CD4-positive, alpha-beta memory T cell (primary cell): ENCODE data around the gene CAMTA2. TPM values are rescaled to one million over a fixed set of nuclear protein-coding genes. Genes with fewer than 3 reads are reported as not detected.

Source experiments
- CTCF ChIA-PET: fragments of 350-600 bp; sonication (Branson Sonifier 250); formaldehyde crosslinking; loops from one replicate; lab custom pipeline; 2021; ENCODE audit warnings: inconsistent platforms; ENCODE audit not compliant: partially characterized antibody; lab: Charles Lee
- POLR2A ChIA-PET: fragments of 350-600 bp; sonication (Branson Sonifier 250); formaldehyde crosslinking; loops from one replicate; lab custom pipeline; 2021; ENCODE audit not compliant: partially characterized antibody; lab: Charles Lee
- DNase-seq, 5 donors: peaks; one replicate each; pipeline versions ENCODE4 v3.0.0 to v3.0.0-alpha.2; 2020 to 2022; ENCODE audit warnings: mixed read lengths in 1 of 5
- H3K27ac ChIP-seq: one replicate; pipeline ENCODE4 v1.7.0; 2013; ENCODE audit warnings: low read depth, low read length
- H3K27me3 ChIP-seq: 2 replicates; pipeline ENCODE4 v1.7.0; 2013; ENCODE audit warnings: mild to moderate bottlenecking, low read length, moderate library complexity; ENCODE audit not compliant: insufficient read depth
- H3K36me3 ChIP-seq: 2 replicates; pipeline ENCODE4 v1.7.0; 2013; ENCODE audit warnings: mild to moderate bottlenecking, low read length, moderate library complexity; ENCODE audit not compliant: insufficient read depth
- H3K4me1 ChIP-seq: 2 replicates; pipeline ENCODE4 v1.7.0; 2013; ENCODE audit warnings: mild to moderate bottlenecking, low read length, moderate library complexity; ENCODE audit not compliant: insufficient read depth
- H3K4me3 ChIP-seq, 2 donors: one replicate each; pipeline ENCODE4 v1.7.0; 2013; ENCODE audit warnings: low read length in 2 of 2, mild to moderate bottlenecking in 1 of 2
- H3K9me3 ChIP-seq, 2 donors: one replicate each; pipeline ENCODE4 v1.7.0; 2013; ENCODE audit warnings: low read length in 2 of 2, control low read depth in 1 of 2; ENCODE audit not compliant: control insufficient read depth in 1 of 2
- H3K27ac Mint-ChIP-seq, 7 donors: one replicate each; pipeline ENCODE4 v1.8.0; 2020 to 2021; ENCODE audit warnings: mixed read lengths in 7 of 7, mild to moderate bottlenecking in 6 of 7, inconsistent platforms in 3 of 7, moderate library complexity in 3 of 7
- H3K27me3 Mint-ChIP-seq, 2 donors: one replicate each; pipeline ENCODE4 v1.8.0; 2020 to 2021; ENCODE audit warnings: mixed read lengths in 2 of 2
- H3K36me3 Mint-ChIP-seq, 2 donors: one replicate each; pipeline ENCODE4 v1.8.0; 2020 to 2021; ENCODE audit warnings: mixed read lengths in 2 of 2, inconsistent platforms in 1 of 2, mild to moderate bottlenecking in 1 of 2
- H3K4me1 Mint-ChIP-seq, 4 donors: one replicate each; pipeline ENCODE4 v1.8.0; 2020 to 2021; ENCODE audit warnings: mixed read lengths in 4 of 4, mild to moderate bottlenecking in 1 of 4
- H3K4me3 Mint-ChIP-seq, 8 donors: one replicate each; pipeline ENCODE4 v1.8.0; 2020 to 2021; ENCODE audit warnings: mixed read lengths in 8 of 8, mild to moderate bottlenecking in 7 of 8, moderate library complexity in 6 of 8, inconsistent platforms in 3 of 8
- H3K9me3 Mint-ChIP-seq, 8 donors: one replicate each; pipeline ENCODE4 v1.8.0; 2020 to 2021; ENCODE audit warnings: mixed read lengths in 8 of 8, mild to moderate bottlenecking in 5 of 8, inconsistent platforms in 3 of 8, moderate library complexity in 1 of 8
- intact Hi-C: fragments of 100-400 bp; cut with micrococcal nuclease; formaldehyde crosslinking; loops from one replicate; pipeline ENCODE4 v1.15.1; 2023
- polyA plus RNA-seq, 2 donors: library from polyadenylated mRNA; unstranded; fragments of 300-500 nt; fragmentation: Illumina TruSeq; gene quantifications; one replicate each; pipeline ENCODE4 v1.2.3, GENCODE V29; 2021
- total RNA-seq, 2 experiments: library from RNA; stranded (reverse); gene quantifications; one replicate each; pipeline ENCODE4 v1.2.3, GENCODE V29; 2021

Gene CAMTA2
- total and polyA plus RNA-seq, 4 experiments from 2014 or later = 4.6 to 84.8 (median 44.2) TPM

DNA sequence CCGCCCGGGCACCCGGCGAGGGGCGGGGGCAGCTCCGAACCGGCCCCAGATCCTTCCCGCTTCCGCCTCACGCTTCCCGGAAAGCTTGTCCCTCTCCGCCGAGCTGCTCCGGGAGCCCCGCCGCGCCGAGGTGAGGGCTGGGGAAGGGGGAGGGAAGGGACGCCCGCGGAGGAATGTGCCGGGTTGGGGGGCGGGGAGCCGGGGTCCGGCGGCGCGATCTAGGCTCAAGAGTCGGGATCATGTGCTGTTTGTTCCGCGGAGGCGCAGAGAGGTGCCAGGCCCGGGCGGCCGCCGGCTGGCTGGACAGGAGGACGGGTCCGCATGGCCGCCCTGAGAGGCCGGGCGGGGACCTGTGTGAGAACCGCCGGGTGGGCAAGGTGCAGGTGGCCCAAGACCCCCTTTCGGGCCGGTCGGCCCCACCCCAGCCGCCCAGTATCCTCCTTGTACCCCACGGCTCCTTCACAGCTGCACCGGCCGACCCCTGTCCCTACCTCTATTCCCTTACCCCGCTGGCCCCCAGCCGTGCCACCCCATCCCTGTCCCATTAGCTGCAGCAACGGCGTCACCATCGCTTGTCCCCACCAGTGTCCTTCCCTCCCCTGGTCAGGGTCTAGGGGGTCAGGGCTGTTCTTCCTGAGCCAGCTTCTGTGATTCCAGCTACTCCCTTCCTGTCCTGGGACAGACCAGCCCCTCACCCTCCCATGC lies 10.7 kb upstream of the CAMTA2 start:
- Mint-ChIP-seq H3K4me3 (peak overlapping the region; percentile 77 to 89 (median 82)), H3K27ac (peak overlapping the region in 4 of 7 donors; percentile 72 to 94 (median 79)), H3K27me3 (no peaks in the 10 kb centered on the region), H3K9me3 (no peaks in the 10 kb centered on the region), H3K36me3 (peaks cover 15 to 26% of the 10 kb centered on the region in 2 donors), H3K4me1 (peaks cover 10 to 42% (median 24%) of the 10 kb centered on the region in 4 donors)
- POLR2A ChIA-PET = interaction anchor here (0.9 to 3.3 kb wide), 18 partner anchors 10 to 855 kb away, joined by 3 to 64 read pairs (median 6); partner anchors contain the start of genes CAMTA2, PFN1, RNF167 and SLC25A11
- H3K9me3 ChIP-seq = no peaks in the 10 kb centered on the region
- no peak for DNase-seq
- no peaks in the 10 kb centered on the region for H3K27me3 ChIP-seq
- peaks cover 22% of the 10 kb centered on the region for H3K4me1 ChIP-seq
- CTCF ChIA-PET = interaction anchor here (1.3 to 2.9 kb wide), 3 partner anchors 10 to 64 kb away, joined by 5 to 16 read pairs (median 16); partner anchors contain the start of gene CAMTA2
- intact Hi-C loops = loop anchor here (2.0 to 5.0 kb wide), 2 partner anchors 57 to 286 kb away; partner anchors contain the start of genes ARRB2, RNF167 and SLC25A11
- peak overlapping the region; percentile 79 for H3K27ac ChIP-seq
- peaks cover 13% of the 10 kb centered on the region for H3K36me3 ChIP-seq
- H3K4me3 ChIP-seq = peak overlapping the region; percentile 36 to 72

DNA sequence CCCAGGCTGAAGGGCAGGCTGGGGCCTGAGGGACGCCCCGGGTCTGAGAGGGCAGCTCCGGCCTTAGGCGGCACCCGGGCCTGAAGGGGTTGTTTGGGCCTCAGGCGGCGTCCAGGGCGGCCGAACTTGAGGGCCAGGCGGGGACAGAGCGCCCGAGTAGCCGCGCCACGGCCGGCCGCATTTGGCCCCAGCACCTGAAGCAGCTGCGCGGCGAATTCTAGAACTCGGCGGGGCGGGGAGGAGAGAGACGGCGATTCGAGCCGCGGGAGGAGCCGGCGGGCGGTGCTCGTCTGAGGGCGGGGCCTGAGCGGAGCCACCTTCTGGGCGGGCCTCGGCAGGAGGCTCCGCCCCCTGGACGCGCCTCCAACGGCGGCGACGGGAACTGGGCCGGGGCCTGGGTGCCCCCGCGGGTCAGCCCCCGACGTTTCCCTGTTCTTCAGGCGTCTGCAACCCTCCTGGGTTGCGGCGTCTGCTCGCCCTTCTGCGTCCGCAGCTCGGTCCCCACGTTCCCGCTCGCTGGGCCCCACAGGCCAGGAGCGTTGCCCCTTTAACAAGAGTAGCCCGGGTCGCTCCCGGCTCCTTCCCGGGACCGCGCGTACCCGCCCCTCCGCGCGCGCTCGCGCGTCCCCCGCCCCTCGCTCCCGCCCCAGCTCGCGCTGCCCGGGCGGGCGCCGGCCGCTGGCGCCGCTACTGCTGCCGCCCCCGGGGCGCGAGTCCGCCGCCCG lies 10.0 kb upstream of the CAMTA2 start, which contains the start of the genes INCA1 and KIF1C:
Gene INCA1, minus strand, starts transcription at position 221 of the 725 bp plus-strand sequence. CDS start 3,085 bp downstream, outside the sequence.
Gene KIF1C, plus strand, starts transcription at position 649 of the 725 bp plus-strand sequence. CDS start 2,297 bp downstream, outside the sequence.
- Mint-ChIP-seq H3K4me1 (peaks cover 10 to 42% (median 24%) of the 10 kb centered on the region in 4 donors), H3K4me3 (peak within 1 kb of the TSS; percentile 78 to 91 (median 84)), H3K36me3 (peaks cover 10 to 25% of the 10 kb centered on the region in 2 donors), H3K27me3 (no peaks in the 10 kb centered on the region), H3K9me3 (no peaks in the 10 kb centered on the region), H3K27ac (peak within 1 kb of the TSS; percentile 75 to 94 (median 87))
- intact Hi-C loops = loop anchor here (1.0 to 5.0 kb wide), 4 partner anchors 10 to 285 kb away; partner anchors contain the start of genes ARRB2, CAMTA2, PFN1 and RNF167
- ChIA-PET POLR2A (interaction anchor here (0.6 to 3.3 kb wide), 25 partner anchors 10 to 854 kb away, joined by 3 to 64 read pairs (median 5); partner anchors contain the start of genes CAMTA2, CHRNE, PFN1 and RNF167), CTCF (interaction anchor here (0.9 to 2.9 kb wide), 6 partner anchors 10 to 88 kb away, joined by 3 to 16 read pairs (median 4); partner anchors contain the start of gene CAMTA2)
- H3K36me3 ChIP-seq = peaks cover 11% of the 10 kb centered on the region
- H3K9me3 ChIP-seq = no peaks in the 10 kb centered on the region
- peak; percentile 88 to 94 (median 92) for DNase-seq
- H3K4me1 ChIP-seq = peaks cover 22% of the 10 kb centered on the region
- no peaks in the 10 kb centered on the region for H3K27me3 ChIP-seq
- peak within 1 kb of the TSS; percentile 36 to 72 for H3K4me3 ChIP-seq
- H3K27ac ChIP-seq = peak within 1 kb of the TSS; percentile 79

DNA sequence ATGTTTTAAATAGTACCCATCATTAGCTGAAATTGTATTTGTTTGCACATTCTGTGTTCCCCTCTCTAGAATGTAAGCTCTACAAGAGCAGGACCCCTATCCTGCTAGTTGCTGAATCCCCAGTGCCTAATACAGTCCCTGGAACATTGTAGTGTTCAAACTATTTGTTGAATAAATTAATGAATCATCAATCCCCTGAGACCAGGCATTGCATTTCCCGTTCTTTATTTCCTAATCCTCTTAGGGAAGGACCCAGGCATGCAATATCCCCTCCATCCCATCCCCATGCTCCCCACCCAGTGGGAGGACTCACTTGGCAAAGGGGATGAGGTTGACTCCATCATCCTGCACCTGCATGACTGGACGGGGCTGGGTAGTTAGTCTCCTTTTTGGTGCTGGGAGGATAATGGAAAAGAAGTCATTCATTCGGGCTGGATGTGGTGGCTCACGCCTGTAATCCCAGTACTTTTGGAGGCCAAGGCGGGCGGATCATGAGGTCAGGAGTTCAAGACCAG lies 6.7 kb upstream of the CAMTA2 start:
- no peak overlapping the region for H3K4me3 Mint-ChIP-seq
- DNase-seq = no peak
- intact Hi-C loops = no loop called here
- H3K27ac ChIP-seq = no peak overlapping the region
- H3K27me3 Mint-ChIP-seq = no peaks in the 10 kb centered on the region
- H3K4me3 ChIP-seq = no peak overlapping the region
- no peaks in the 10 kb centered on the region for H3K36me3 ChIP-seq
- peaks cover 12 to 38% (median 26%) of the 10 kb centered on the region in 4 donors for H3K4me1 Mint-ChIP-seq
- peaks cover 19% of the 10 kb centered on the region for H3K4me1 ChIP-seq
- H3K9me3 ChIP-seq = no peaks in the 10 kb centered on the region
- H3K9me3 Mint-ChIP-seq = no peaks in the 10 kb centered on the region
- ChIA-PET CTCF (interaction anchor here (0.6 to 1.0 kb wide), 2 partner anchors 85 to 574 kb away, joined by 3 read pairs; no protein-coding TSS in a partner anchor), POLR2A (interaction anchor here (0.7 to 1.5 kb wide), 2 partner anchors 46 to 66 kb away, joined by 3 to 4 read pairs; partner anchors contain the start of gene PFN1)
- no peak overlapping the region for H3K27ac Mint-ChIP-seq
- peaks cover 0 to 2% of the 10 kb centered on the region in 2 donors for H3K36me3 Mint-ChIP-seq
- H3K27me3 ChIP-seq = no peaks in the 10 kb centered on the region

GRCh38 chr17:4987767-4988567 lies 492 bp upstream of the CAMTA2 start:
- ChIA-PET CTCF (interaction anchor here (0.9 to 5.2 kb wide), 16 partner anchors 9 to 198 kb away, joined by 3 to 41 read pairs (median 5); partner anchors contain the start of genes CHRNE, INCA1, KIF1C and RNF167), POLR2A (interaction anchor here (0.6 to 7.0 kb wide), 16 partner anchors 10 to 685 kb away, joined by 3 to 79 read pairs (median 6); partner anchors contain the start of genes INCA1, KIF1C, PFN1 and RNF167)
- Histone ChIP-seq H3K9me3 (no peaks in the 10 kb centered on the region), H3K27me3 (no peaks in the 10 kb centered on the region), H3K4me1 (peaks cover 29% of the 10 kb centered on the region), H3K36me3 (peaks cover under 1% of the 10 kb centered on the region), H3K27ac (peak overlapping the region; percentile 85), H3K4me3 (peak overlapping the region; percentile 74 to 95)
- Mint-ChIP-seq H3K27ac (peak overlapping the region; percentile 94 to 98 (median 96)), H3K4me1 (peaks cover 29 to 61% (median 36%) of the 10 kb centered on the region in 4 donors), H3K36me3 (peaks cover 6 to 20% of the 10 kb centered on the region in 2 donors), H3K27me3 (no peaks in the 10 kb centered on the region), H3K9me3 (no peaks in the 10 kb centered on the region), H3K4me3 (peak overlapping the region; percentile 92 to 95 (median 93))
- DNase-seq = peak in 1 of 5 donors; percentile 45
- intact Hi-C loops = loop anchor here (1.0 to 2.0 kb wide), 5 partner anchors 9 to 79 kb away; partner anchors contain the start of genes INCA1, KIF1C, RNF167 and SLC25A11

DNA sequence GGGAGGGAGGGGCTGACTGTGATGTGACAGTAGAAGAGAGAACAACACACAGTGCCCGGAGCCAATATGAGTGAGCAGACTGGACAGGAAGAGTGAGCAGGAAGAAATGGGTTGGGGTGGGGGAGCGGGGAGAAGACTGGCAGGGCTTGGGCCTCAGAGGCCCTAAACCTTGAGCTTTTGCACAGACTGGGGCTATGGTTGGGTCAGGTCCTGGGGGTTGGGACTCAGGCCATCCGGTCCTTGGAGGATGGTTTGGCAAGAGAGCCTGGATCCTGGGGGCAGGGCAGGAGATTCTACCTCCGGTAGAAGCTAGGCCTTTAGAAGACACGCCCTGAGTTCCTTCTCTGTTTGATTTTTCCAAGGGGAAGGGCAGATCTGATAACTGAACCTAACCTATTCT lies 1.1 kb downstream of the CAMTA2 start:
- Histone ChIP-seq H3K9me3 (no peaks in the 10 kb centered on the region), H3K27me3 (no peaks in the 10 kb centered on the region), H3K27ac (peak overlapping the region; percentile 85), H3K4me3 (peak overlapping the region; percentile 74 to 95), H3K36me3 (peaks cover 15% of the 10 kb centered on the region), H3K4me1 (peaks cover 29% of the 10 kb centered on the region)
- DNase-seq = no peak
- H3K4me3 Mint-ChIP-seq = peak overlapping the region; percentile 86 to 95 (median 93)
- no peaks in the 10 kb centered on the region for H3K9me3 Mint-ChIP-seq
- no peaks in the 10 kb centered on the region for H3K27me3 Mint-ChIP-seq
- POLR2A ChIA-PET = interaction anchor here (0.5 to 7.0 kb wide), 18 partner anchors 9 to 283 kb away, joined by 3 to 79 read pairs (median 6); partner anchors contain the start of genes C17orf107, CHRNE, INCA1 and KIF1C
- peaks cover 28 to 65% (median 39%) of the 10 kb centered on the region in 4 donors for H3K4me1 Mint-ChIP-seq
- CTCF ChIA-PET = interaction anchor here (0.7 to 5.2 kb wide), 12 partner anchors 11 to 421 kb away, joined by 3 to 41 read pairs (median 8); partner anchors contain the start of genes INCA1, KIF1C, RNF167 and SLC25A11
- H3K27ac Mint-ChIP-seq = peak overlapping the region; percentile 84 to 96 (median 94)
- intact Hi-C loops = loop anchor here (2.0 kb wide), 1 partner anchor 46 kb away; the partner anchor contains the start of genes RNF167 and SLC25A11
- H3K36me3 Mint-ChIP-seq = peaks cover 13 to 35% of the 10 kb centered on the region in 2 donors
